Measurements from ENCODE around the gene PSENEN. TPM values are rescaled to one million over a fixed set of nuclear protein-coding genes. Genes with fewer than 3 reads are reported as not detected.

The PSENEN gene
- total and polyA plus RNA-seq, 2 experiments from 2014 or later = 20.6 to 175 TPM

- peaks cover 28% of the 10 kb centered on the region for H3K27me3 ChIP-seq (ENCODE audit: insufficient read depth)
- no peaks in the 10 kb centered on the region; the same call in 2 of the 3 replicates for H3K9me3 Mint-ChIP-seq
- TF ChIP-seq REST (IDR thresholded peaks at IDR 0.05; ENCODE audit: unreplicated experiment) (no peak), EZH2 (IDR thresholded peaks at IDR 0.05; ENCODE audit: low read depth, unreplicated experiment) (no peak), NANOG (IDR thresholded peaks at IDR 0.05; ENCODE audit: borderline replicate concordance) (no peak), ZNF462 (CRISPR knock-in tag; IDR thresholded peaks at IDR 0.05) (no peak), CREB1 (CRISPR knock-in tag; IDR thresholded peaks at IDR 0.05; ENCODE audit: low read depth) (no peak), ZNF331 (CRISPR knock-in tag; IDR thresholded peaks at IDR 0.05; ENCODE audit: low read depth) (no peak), CTCF (conservative IDR thresholded peaks at IDR 0.05; ENCODE audit: low read depth in 2 of 2) (no peak), JUNB (IDR thresholded peaks at IDR 0.05; ENCODE audit: unreplicated experiment) (no peak), POLR2AphosphoS5 (IDR thresholded peaks at IDR 0.05; ENCODE audit: low read depth) (no peak), ZNF114 (CRISPR knock-in tag; IDR thresholded peaks at IDR 0.05) (no peak), STAT1 (IDR thresholded peaks at IDR 0.05; ENCODE audit: unreplicated experiment) (no peak), ETS1 (IDR thresholded peaks at IDR 0.05) (no peak), EZH2phosphoT487 (IDR thresholded peaks at IDR 0.05; ENCODE audit: unreplicated experiment) (no peak)
- no peak overlapping the region for H3K4me2 ChIP-seq
- H3K4me1 Mint-ChIP-seq = peaks cover 18% of the 10 kb centered on the region
- no peak overlapping the region for H3K27ac ChIP-seq (ENCODE audit: low read depth)
- DNase-seq (ENCODE audit: low spot score) (no peak), ATAC-seq (no peak)
- H3K9me2 ChIP-seq (ENCODE audit: insufficient read depth) = no peaks in the 10 kb centered on the region
- no peak overlapping the region for H2AFZ ChIP-seq
- no peak overlapping the region for H3K4me3 ChIP-seq
- no peaks in the 10 kb centered on the region for H3K79me2 ChIP-seq (replicated peaks; ENCODE audit: insufficient read depth)
- no peak overlapping the region for H3K27ac Mint-ChIP-seq
- H3K36me3 Mint-ChIP-seq (ENCODE audit: low read depth) = no peaks in the 10 kb centered on the region
- 0 out of 2 replicates have a peak, but pooled peaks cover 6% of the 10 kb centered on the region for H3F3A ChIP-seq (replicated peaks; ENCODE audit: low read depth)
- peaks cover 34% of the 10 kb centered on the region for H3K27me3 Mint-ChIP-seq (ENCODE audit: insufficient read depth, low read depth, poor library complexity)
- no peak overlapping the region for H3K4me3 Mint-ChIP-seq
- peaks cover 10% of the 10 kb centered on the region for H3K4me1 ChIP-seq (ENCODE audit: insufficient read depth)
- H3K36me3 ChIP-seq (ENCODE audit: insufficient read depth) = no peaks in the 10 kb centered on the region
- H4K20me1 ChIP-seq (replicated peaks; ENCODE audit: insufficient read depth) = no peaks in the 10 kb centered on the region
These were observed 7.4 kb downstream of the PSENEN start for GRCh38 chr19:35752746-35753350.

All from GM23338 (cell line).